Measurements from ENCODE around the gene ABITRAM. TPM values are rescaled to one million over a fixed set of nuclear protein-coding genes. Genes with fewer than 3 reads are reported as not detected.

ABITRAM gene
- total RNA-seq, 1 experiment from 2014 or later = 10.9 TPM

DNA sequence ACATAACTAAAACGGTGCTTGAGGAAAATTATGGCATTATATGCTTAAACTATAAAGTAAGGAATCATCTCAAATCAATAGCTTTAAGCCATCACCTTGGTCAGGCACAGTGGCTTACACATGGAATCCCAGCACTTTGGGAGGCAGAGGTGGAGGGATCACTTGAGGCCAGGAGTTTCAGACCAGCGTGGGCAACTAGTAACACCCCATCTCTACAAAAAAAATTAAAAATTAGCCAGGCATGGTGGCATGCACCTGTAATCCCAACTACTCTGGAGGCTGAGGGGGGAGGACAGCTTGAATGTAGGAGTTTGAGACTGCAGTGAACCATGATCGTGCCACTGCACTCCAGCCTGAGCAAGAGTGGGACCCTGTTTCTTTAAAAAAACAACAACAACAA lies 49.5 kb upstream of the ABITRAM start:
- Mint-ChIP-seq H3K4me3 (no peak overlapping the region), H3K4me1 (no peaks in the 10 kb centered on the region), H3K27me3 (ENCODE audit: low read depth) (no peaks in the 10 kb centered on the region), H3K27ac (no peak overlapping the region), H3K9me3 (no peaks in the 10 kb centered on the region), H3K36me3 (ENCODE audit: insufficient read depth in 1 of 3, low read depth in 3 of 3) (peaks cover 0 to 33% (median 20%) of the 10 kb centered on the region in 3 experiments; a peak in 5 of 7 replicates)
- no peaks in the 10 kb centered on the region for H3K23me2 ChIP-seq (ENCODE audit: insufficient read length, low read depth, low read length, poor library complexity, severe bottlenecking)
- no peak overlapping the region for H2BK5ac ChIP-seq (ENCODE audit: insufficient read length, low read length)
- H2BK15ac ChIP-seq (ENCODE audit: low read depth, low read length) = no peak overlapping the region
- H3K9me3 ChIP-seq (ENCODE audit: control insufficient read depth, low read depth, low read length) = no peaks in the 10 kb centered on the region
- H2AFZ ChIP-seq (ENCODE audit: low read length) = no peak overlapping the region
- no peak overlapping the region for H3K4me2 ChIP-seq (ENCODE audit: insufficient read depth, insufficient read length, low read length)
- no peak overlapping the region for H3K27ac ChIP-seq (ENCODE audit: insufficient read length, low read depth, low read length)
- H2AK5ac ChIP-seq (ENCODE audit: insufficient read length, low read length) = no peak overlapping the region
- TF ChIP-seq, protein P1, sequence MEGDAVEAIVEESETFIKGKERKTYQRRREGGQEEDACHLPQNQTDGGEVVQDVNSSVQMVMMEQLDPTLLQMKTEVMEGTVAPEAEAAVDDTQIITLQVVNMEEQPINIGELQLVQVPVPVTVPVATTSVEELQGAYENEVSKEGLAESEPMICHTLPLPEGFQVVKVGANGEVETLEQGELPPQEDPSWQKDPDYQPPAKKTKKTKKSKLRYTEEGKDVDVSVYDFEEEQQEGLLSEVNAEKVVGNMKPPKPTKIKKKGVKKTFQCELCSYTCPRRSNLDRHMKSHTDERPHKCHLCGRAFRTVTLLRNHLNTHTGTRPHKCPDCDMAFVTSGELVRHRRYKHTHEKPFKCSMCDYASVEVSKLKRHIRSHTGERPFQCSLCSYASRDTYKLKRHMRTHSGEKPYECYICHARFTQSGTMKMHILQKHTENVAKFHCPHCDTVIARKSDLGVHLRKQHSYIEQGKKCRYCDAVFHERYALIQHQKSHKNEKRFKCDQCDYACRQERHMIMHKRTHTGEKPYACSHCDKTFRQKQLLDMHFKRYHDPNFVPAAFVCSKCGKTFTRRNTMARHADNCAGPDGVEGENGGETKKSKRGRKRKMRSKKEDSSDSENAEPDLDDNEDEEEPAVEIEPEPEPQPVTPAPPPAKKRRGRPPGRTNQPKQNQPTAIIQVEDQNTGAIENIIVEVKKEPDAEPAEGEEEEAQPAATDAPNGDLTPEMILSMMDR (conservative IDR thresholded peaks at IDR 0.05) = no peak
- H3K27me3 ChIP-seq (ENCODE audit: insufficient read depth, low read length) = no peaks in the 10 kb centered on the region
- H2BK20ac ChIP-seq (ENCODE audit: low read depth, low read length, poor library complexity, severe bottlenecking) = no peak overlapping the region
- no peak overlapping the region for H3K14ac ChIP-seq (ENCODE audit: insufficient read depth, low read length)
- H4K5ac ChIP-seq (ENCODE audit: insufficient read length, low read depth, low read length) = no peak overlapping the region
- no peak overlapping the region for H4K91ac ChIP-seq (ENCODE audit: insufficient read length, low read depth, low read length)
- H3K79me2 ChIP-seq (ENCODE audit: insufficient read depth, low read length) = no peaks in the 10 kb centered on the region
- no peak for DNase-seq
- no peak overlapping the region for H3K4ac ChIP-seq (ENCODE audit: low read depth, low read length)
- no peak overlapping the region for H3T11ph ChIP-seq (ENCODE audit: low read length)
- no peak overlapping the region for H3K56ac ChIP-seq (ENCODE audit: insufficient read length, low read depth, low read length)
- no peaks in the 10 kb centered on the region for H3K79me1 ChIP-seq (ENCODE audit: insufficient read depth, low read depth, low read length, poor library complexity, severe bottlenecking)
- H2BK12ac ChIP-seq (ENCODE audit: insufficient read length, low read depth, low read length) = no peak overlapping the region
- no peak overlapping the region for H3K23ac ChIP-seq (ENCODE audit: insufficient read length, low read depth, low read length)
- H4K8ac ChIP-seq (replicated peaks; ENCODE audit: insufficient read length, low read depth, low read length) = no peak overlapping the region
- no peak overlapping the region for H3K18ac ChIP-seq (ENCODE audit: insufficient read length, low read depth, low read length)
- no peak overlapping the region for H3K9ac ChIP-seq (ENCODE audit: extremely low read depth, insufficient read length, low read length)
- H2BK120ac ChIP-seq (ENCODE audit: low read depth, low read length, poor library complexity, severe bottlenecking) = no peak overlapping the region
- no CpG with 5 or more reads among the region's 3 CpGs for WGBS (ENCODE audit: extremely low coverage, insufficient read length, low lambda C conversion rate)
- no peaks in the 10 kb centered on the region for H3K4me1 ChIP-seq (ENCODE audit: insufficient read depth, low read length)
- no peaks in the 10 kb centered on the region for H4K20me1 ChIP-seq (ENCODE audit: control insufficient read depth, insufficient read depth, insufficient read length)
